Smooth muscle cell (in vitro differentiated cells): ENCODE measurements around the gene HSBP1. TPM values are rescaled to one million over a fixed set of nuclear protein-coding genes. Genes with fewer than 3 reads are reported as not detected.

Experiments used
- DNase-seq: peaks from one replicate; lab custom pipeline; 2025; ENCODE audit not compliant: unreplicated experiment; lab: John Stamatoyannopoulos, UW
- H2AFZ ChIP-seq: fragments of 200-600 bp; sonication (generic); 2 replicates; pipeline ENCODE4 v1.6.0; 2016; ENCODE audit warnings: antibody characterized with exemption, low read depth, mild to moderate bottlenecking
- H3F3A ChIP-seq: fragments of 200-600 bp; sonication (generic); 2 replicates; pipeline ENCODE4 v1.6.0; 2017; ENCODE audit warnings: antibody characterized with exemption, low read depth
- H3K27ac ChIP-seq: fragments of 200-600 bp; sonication (generic); 2 replicates; pipeline ENCODE4 v1.5.1; 2016; ENCODE audit warnings: low read depth, mild to moderate bottlenecking
- H3K27me3 ChIP-seq: fragments of 200-600 bp; sonication (generic); 2 replicates; pipeline ENCODE4 v1.6.1; 2016; ENCODE audit warnings: low read depth, mild to moderate bottlenecking
- H3K36me3 ChIP-seq: fragments of 200-600 bp; sonication (generic); 2 replicates; pipeline ENCODE4 v1.5.1; 2016; ENCODE audit warnings: low read depth
- H3K4me1 ChIP-seq: fragments of 200-600 bp; sonication (generic); 2 replicates; pipeline ENCODE4 v1.5.1; 2016; ENCODE audit warnings: low read depth
- H3K4me2 ChIP-seq: fragments of 200-600 bp; sonication (generic); 2 replicates; pipeline ENCODE4 v1.6.0; 2016; ENCODE audit warnings: mild to moderate bottlenecking
- H3K4me3 ChIP-seq: fragments of 200-600 bp; sonication (generic); 2 replicates; pipeline ENCODE4 v1.5.1; 2016; ENCODE audit warnings: mild to moderate bottlenecking
- H3K79me2 ChIP-seq: fragments of 200-600 bp; sonication (generic); 2 replicates; pipeline ENCODE4 v1.6.0; 2016; ENCODE audit warnings: low read depth, mild to moderate bottlenecking
- H3K9ac ChIP-seq: fragments of 200-600 bp; sonication (generic); 2 replicates; pipeline ENCODE4 v1.6.0; 2016; ENCODE audit warnings: low read depth
- H3K9me3 ChIP-seq: fragments of 200-600 bp; sonication (generic); replicated peaks from 2 replicates; pipeline ENCODE4 v1.5.1; 2016; ENCODE audit warnings: low read depth
- H4K20me1 ChIP-seq: fragments of 200-600 bp; sonication (generic); 2 replicates; pipeline ENCODE4 v1.6.0; 2016; ENCODE audit warnings: low read depth
- WGBS: methylation state at CpG from one replicate; pipeline ENCODE4 v1.1.7; 2016; ENCODE audit warnings: low lambda C conversion rate; 5-methylcytosine and 5-hydroxymethylcytosine counted together
- polyA plus RNA-seq: library from polyadenylated mRNA; unstranded; fragments of >200 nt; fragmentation: Nextera tagmentation; extraction: Ambion mirVana; gene quantifications from 2 replicates; pipeline ENCODE4 v1.2.1, GENCODE V29; 2016
- total RNA-seq: library from RNA; depleted of rRNA; stranded (reverse); fragments of >200 nt; gene quantifications from 2 replicates; pipeline ENCODE4 v1.2.3, GENCODE V29; 2014
- TF ChIP-seq, protein P1 (sequence below): fragments of 200-600 bp; sonication (generic); IDR thresholded peaks from 2 replicates; pipeline ENCODE4 v1.5.1; 2017; ENCODE audit warnings: borderline replicate concordance, mild to moderate bottlenecking, antibody characterized with exemption; ENCODE audit not compliant: insufficient read depth, poor library complexity, severe bottlenecking

Gene HSBP1
- total and polyA plus RNA-seq, 2 experiments from 2014 or later: 20.3 to 390 TPM

DNA sequence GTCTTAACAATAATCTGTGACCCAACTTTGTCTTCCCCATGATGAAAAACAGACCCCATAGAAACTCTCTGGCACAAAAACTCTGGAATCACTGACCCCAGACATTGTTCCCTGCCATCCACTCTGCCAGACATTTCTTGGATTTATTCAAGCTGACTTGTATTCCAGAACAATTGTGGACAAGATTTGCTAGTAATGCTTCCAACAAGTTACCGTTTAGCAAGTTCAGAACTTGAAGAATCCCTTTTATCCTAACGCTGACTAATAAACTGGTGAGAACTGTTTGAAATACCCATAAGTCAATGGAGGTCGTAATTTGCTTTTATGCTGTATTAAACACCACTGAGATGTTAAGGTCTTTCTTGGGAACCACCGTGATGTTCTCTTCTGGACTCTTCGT is 10.5 kb downstream of the HSBP1 start:
- 87% methylated on average over 5 of the region's 5 CpGs for whole genome bisulfite sequencing
- TF ChIP-seq, protein P1, sequence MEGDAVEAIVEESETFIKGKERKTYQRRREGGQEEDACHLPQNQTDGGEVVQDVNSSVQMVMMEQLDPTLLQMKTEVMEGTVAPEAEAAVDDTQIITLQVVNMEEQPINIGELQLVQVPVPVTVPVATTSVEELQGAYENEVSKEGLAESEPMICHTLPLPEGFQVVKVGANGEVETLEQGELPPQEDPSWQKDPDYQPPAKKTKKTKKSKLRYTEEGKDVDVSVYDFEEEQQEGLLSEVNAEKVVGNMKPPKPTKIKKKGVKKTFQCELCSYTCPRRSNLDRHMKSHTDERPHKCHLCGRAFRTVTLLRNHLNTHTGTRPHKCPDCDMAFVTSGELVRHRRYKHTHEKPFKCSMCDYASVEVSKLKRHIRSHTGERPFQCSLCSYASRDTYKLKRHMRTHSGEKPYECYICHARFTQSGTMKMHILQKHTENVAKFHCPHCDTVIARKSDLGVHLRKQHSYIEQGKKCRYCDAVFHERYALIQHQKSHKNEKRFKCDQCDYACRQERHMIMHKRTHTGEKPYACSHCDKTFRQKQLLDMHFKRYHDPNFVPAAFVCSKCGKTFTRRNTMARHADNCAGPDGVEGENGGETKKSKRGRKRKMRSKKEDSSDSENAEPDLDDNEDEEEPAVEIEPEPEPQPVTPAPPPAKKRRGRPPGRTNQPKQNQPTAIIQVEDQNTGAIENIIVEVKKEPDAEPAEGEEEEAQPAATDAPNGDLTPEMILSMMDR: no peak

GRCh38 chr16:83819361-83819760 is 11.6 kb downstream of the HSBP1 start:
- TF ChIP-seq, protein P1: no peak
- Histone ChIP-seq H3K4me1 (no peaks in the 10 kb centered on the region), H3K36me3 (no peaks in the 10 kb centered on the region), H3K4me3 (no peak overlapping the region), H3K9ac (no peak overlapping the region), H3K27ac (no peak overlapping the region), H3K9me3 (no peaks in the 10 kb centered on the region), H2AFZ (no peak overlapping the region), H3K4me2 (no peak overlapping the region), H4K20me1 (no peaks in the 10 kb centered on the region), H3K79me2 (no peaks in the 10 kb centered on the region), H3F3A (no peaks in the 10 kb centered on the region), H3K27me3 (no peaks in the 10 kb centered on the region)
- WGBS: 81% methylated on average over 8 of the region's 8 CpGs
- no peak for DNase-seq

More for the DNA sequence above, 10.5 kb downstream of the HSBP1 start:
- H3K4me1 ChIP-seq: peaks cover 5% of the 10 kb centered on the region
- H2AFZ ChIP-seq: no peak overlapping the region
- no peaks in the 10 kb centered on the region for H3K27me3 ChIP-seq
- no peaks in the 10 kb centered on the region for H3K9me3 ChIP-seq
- H3K36me3 ChIP-seq: no peaks in the 10 kb centered on the region
- no peaks in the 10 kb centered on the region for H3K79me2 ChIP-seq
- H3K27ac ChIP-seq: no peak overlapping the region
- no peak for DNase-seq
- H3K9ac ChIP-seq: no peak overlapping the region
- no peak overlapping the region for H3K4me2 ChIP-seq
- H4K20me1 ChIP-seq: no peaks in the 10 kb centered on the region
- no peaks in the 10 kb centered on the region for H3F3A ChIP-seq
- no peak overlapping the region for H3K4me3 ChIP-seq

DNA sequence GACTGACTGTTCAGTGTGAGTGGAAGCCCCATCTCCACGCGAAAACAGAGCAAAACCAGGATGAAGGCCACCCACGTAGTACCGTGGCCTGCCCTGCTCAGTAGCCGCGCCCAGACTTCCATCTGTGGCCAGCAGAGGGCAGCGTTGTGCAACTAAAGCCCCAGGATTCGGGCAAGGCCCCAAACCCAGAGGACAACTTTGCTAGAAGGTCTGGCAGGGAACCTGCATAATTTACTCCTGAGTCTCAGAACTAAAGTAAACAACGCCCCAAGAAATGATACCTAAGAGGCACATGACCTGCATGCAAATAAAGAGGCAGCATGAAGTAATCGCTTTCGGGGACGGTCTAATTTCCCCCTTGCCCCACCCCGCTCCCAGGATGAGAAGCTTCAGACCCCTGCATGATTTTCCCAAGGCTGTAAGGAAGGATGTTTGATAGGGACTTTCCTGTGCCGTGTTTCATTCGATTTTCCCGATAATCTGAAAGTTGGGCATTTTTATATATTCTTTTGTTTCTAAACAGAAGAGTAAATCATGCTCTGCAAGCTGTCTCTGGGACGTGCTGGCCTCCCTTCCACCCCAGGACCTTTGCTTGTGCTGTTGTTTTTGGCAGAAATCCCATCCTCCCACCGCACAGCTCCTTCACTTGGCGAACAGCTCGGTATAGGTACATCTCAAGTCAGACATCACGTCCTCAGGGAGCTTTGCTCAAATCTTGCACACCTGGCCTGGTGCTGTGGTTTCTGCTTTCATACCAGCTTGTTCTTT is 18.6 kb downstream of the HSBP1 start:
- H4K20me1 ChIP-seq: no peaks in the 10 kb centered on the region
- H3K4me2 ChIP-seq: no peak overlapping the region
- H3K79me2 ChIP-seq: no peaks in the 10 kb centered on the region
- peak; percentile 51 for DNase-seq
- H3K9ac ChIP-seq: no peak overlapping the region
- H3K27me3 ChIP-seq: no peaks in the 10 kb centered on the region
- TF ChIP-seq, protein P1: peak; percentile 94
- H3K9me3 ChIP-seq: no peaks in the 10 kb centered on the region
- H3K36me3 ChIP-seq: no peaks in the 10 kb centered on the region
- H3K27ac ChIP-seq: no peak overlapping the region
- no peaks in the 10 kb centered on the region for H3F3A ChIP-seq
- H2AFZ ChIP-seq: no peak overlapping the region
- 47% methylated on average over 20 of the region's 21 CpGs for WGBS
- no peaks in the 10 kb centered on the region for H3K4me1 ChIP-seq
- no peak overlapping the region for H3K4me3 ChIP-seq
